ENCODE measurements around the gene PSME4.

- TF ChIP-seq CTCF (IDR thresholded peaks at IDR 0.05; ENCODE audit: poor library complexity, severe bottlenecking) (no peak), REST (IDR thresholded peaks at IDR 0.05; ENCODE audit: borderline replicate concordance) (no peak), MXI1 (conservative IDR thresholded peaks at IDR 0.05; ENCODE audit: poor library complexity, severe bottlenecking) (no peak), EZH2 (IDR thresholded peaks at IDR 0.05; ENCODE audit: borderline replicate concordance, insufficient read depth, low read length, poor library complexity, severe bottlenecking) (no peak), EP300 (conservative IDR thresholded peaks at IDR 0.05; ENCODE audit: poor library complexity, severe bottlenecking) (no peak), TAF1 (IDR thresholded peaks at IDR 0.05; ENCODE audit: low read depth) (no peak)
Measured at GRCh38 chr2:53820048-53820447, 150.7 kb downstream of the PSME4 start.

Data from neural cell (in vitro differentiated cells).